WTC11 (cell line): ENCODE results near the gene RYR3. TPM values are rescaled to one million over a fixed set of nuclear protein-coding genes. Genes with fewer than 3 reads are reported as not detected.

Experiments used
- ATAC-seq: fragments of 200-7000 bp; cut with Tn5 transposase; 2 replicates; pipeline ENCODE4 v1.10.0; 2021; ENCODE audit warnings: mild to moderate bottlenecking, moderate library complexity
- CTCF ChIA-PET: fragments of 300-600 bp; sonication (Branson Sonifier 250); formaldehyde crosslinking; loops from one replicate; lab custom pipeline; 2021; ENCODE audit warnings: antibody characterized with exemption; lab: Charles Lee
- POLR2A ChIA-PET: fragments of 350-600 bp; sonication (Branson Sonifier 250); formaldehyde crosslinking; loops from one replicate; lab custom pipeline; 2021; ENCODE audit warnings: antibody characterized with exemption; lab: Charles Lee
- DNase-seq: peaks from one replicate; pipeline ENCODE4 v3.0.0; 2021; ENCODE audit warnings: low spot score
- H3K27ac Mint-ChIP-seq: 2 replicates; pipeline ENCODE4 v1.8.0; 2021; ENCODE audit warnings: mixed read lengths
- H3K27me3 Mint-ChIP-seq: 2 replicates; pipeline ENCODE4 v1.8.0; 2021; ENCODE audit warnings: low read depth, mild to moderate bottlenecking, moderate library complexity, mixed read lengths
- H3K36me3 Mint-ChIP-seq: 2 replicates; pipeline ENCODE4 v1.8.0; 2021; ENCODE audit warnings: mixed read lengths
- H3K4me1 Mint-ChIP-seq: 2 replicates; pipeline ENCODE4 v1.8.0; 2022; ENCODE audit warnings: mixed read lengths
- H3K4me3 Mint-ChIP-seq: 2 replicates; pipeline ENCODE4 v1.8.0; 2021; ENCODE audit warnings: mild to moderate bottlenecking, moderate library complexity, mixed read lengths
- H3K9me3 Mint-ChIP-seq: 2 replicates; pipeline ENCODE4 v1.8.0; 2021; ENCODE audit warnings: mixed read lengths
- CBFB ChIP-seq: sonication (generic); formaldehyde crosslinking; IDR thresholded peaks from 2 replicates; pipeline ENCODE4 v1.8.1; 2022; ENCODE audit warnings: mild to moderate bottlenecking, low read depth, missing genetic modification reagents
- FOXJ3 ChIP-seq: sonication (generic); formaldehyde crosslinking; IDR thresholded peaks from 2 replicates; pipeline ENCODE4 v1.9.0; 2021; ENCODE audit warnings: missing genetic modification reagents, mild to moderate bottlenecking, borderline replicate concordance
- HMGA2 ChIP-seq: fragments of 250-450 bp; sonication (Bioruptor Pico); IDR thresholded peaks from 2 replicates; pipeline ENCODE4 v1.4.0; 2021; ENCODE audit warnings: mild to moderate bottlenecking, moderate library complexity
- NR1H2 ChIP-seq: sonication (generic); formaldehyde crosslinking; IDR thresholded peaks from 2 replicates; pipeline ENCODE4 v1.9.0; 2021; ENCODE audit warnings: mild to moderate bottlenecking, moderate library complexity, missing genetic modification reagents
- ZNF263 ChIP-seq: sonication (generic); formaldehyde crosslinking; IDR thresholded peaks from 2 replicates; pipeline ENCODE4 v1.8.1; 2022; ENCODE audit warnings: low read depth, mild to moderate bottlenecking, moderate library complexity, missing genetic modification reagents
- total RNA-seq: library from RNA; stranded (reverse); gene quantifications from 3 replicates; pipeline ENCODE4 v1.2.3, GENCODE V29; 2021
- TF ChIP-seq, protein P1 (sequence below): sonication (generic); formaldehyde crosslinking; IDR thresholded peaks from 2 replicates; pipeline ENCODE4 v1.8.0; 2022; ENCODE audit warnings: mild to moderate bottlenecking, missing genetic modification reagents
- TF ChIP-seq, protein P2 (sequence below): fragments of 250-450 bp; sonication (Bioruptor Pico); IDR thresholded peaks from 2 replicates; pipeline ENCODE4 v2.1.2; 2022; ENCODE audit warnings: mild to moderate bottlenecking, moderate library complexity
- TF ChIP-seq, protein P3 (sequence below): sonication (generic); formaldehyde crosslinking; IDR thresholded peaks from 2 replicates; pipeline ENCODE4 v1.8.0; 2022; ENCODE audit warnings: mild to moderate bottlenecking, missing genetic modification reagents
- TF ChIP-seq, protein P4 (sequence below): sonication (generic); formaldehyde crosslinking; IDR thresholded peaks from 2 replicates; pipeline ENCODE4 v1.8.0; 2023; ENCODE audit warnings: mild to moderate bottlenecking, missing genetic modification reagents
- TF ChIP-seq, protein P5 (sequence below): fragments of 250-450 bp; sonication (Bioruptor Pico); IDR thresholded peaks from 2 replicates; pipeline ENCODE4 v1.9.0; 2021; ENCODE audit warnings: mild to moderate bottlenecking
- TF ChIP-seq, protein P6 (sequence below): sonication (generic); formaldehyde crosslinking; IDR thresholded peaks from 2 replicates; pipeline ENCODE4 v1.8.1; 2023; ENCODE audit warnings: mild to moderate bottlenecking, missing genetic modification reagents, borderline replicate concordance
- TF ChIP-seq, protein P7 (sequence below): sonication (generic); formaldehyde crosslinking; IDR thresholded peaks from 2 replicates; pipeline ENCODE4 v1.8.1; 2023; ENCODE audit warnings: mild to moderate bottlenecking, moderate library complexity, missing genetic modification reagents
- TF ChIP-seq, protein P8 (sequence below): fragments of 250-450 bp; sonication (Bioruptor Pico); IDR thresholded peaks from 2 replicates; pipeline ENCODE4 v1.9.0; 2021; ENCODE audit warnings: mild to moderate bottlenecking, borderline replicate concordance

Gene RYR3
- total RNA-seq, 1 experiment from 2014 or later = 1.4 TPM

DNA sequence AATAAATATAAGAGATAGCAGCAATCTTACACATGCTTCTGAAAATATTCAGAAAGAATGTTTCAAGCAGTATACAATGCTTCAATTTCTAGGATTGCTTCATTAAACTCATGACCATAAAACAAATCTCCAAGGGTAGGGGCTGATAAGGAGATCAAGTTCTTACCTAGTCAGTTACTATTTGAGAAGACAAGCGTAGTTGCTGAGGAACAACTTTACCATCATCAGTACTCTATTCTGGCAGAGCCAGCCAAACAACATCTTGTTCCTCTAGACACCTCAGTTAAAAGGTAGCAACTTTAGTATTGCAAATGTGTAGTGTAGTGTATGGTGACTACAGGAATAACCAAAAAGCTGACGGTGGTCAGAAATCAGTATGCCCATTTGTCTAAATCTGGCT, 572.2 kb downstream of the RYR3 start:
- ChIA-PET CTCF (no interaction called here), POLR2A (no interaction called here)
- Mint-ChIP-seq H3K9me3 (peaks cover 13% of the 10 kb centered on the region), H3K27ac (no peak overlapping the region), H3K36me3 (0 out of 2 replicates have a peak, but pooled peaks cover 5% of the 10 kb centered on the region), H3K4me3 (no peak overlapping the region), H3K27me3 (no peaks in the 10 kb centered on the region), H3K4me1 (peaks cover 7% of the 10 kb centered on the region)
- ATAC-seq (no peak), DNase-seq (no peak)
- TF ChIP-seq, protein P1, sequence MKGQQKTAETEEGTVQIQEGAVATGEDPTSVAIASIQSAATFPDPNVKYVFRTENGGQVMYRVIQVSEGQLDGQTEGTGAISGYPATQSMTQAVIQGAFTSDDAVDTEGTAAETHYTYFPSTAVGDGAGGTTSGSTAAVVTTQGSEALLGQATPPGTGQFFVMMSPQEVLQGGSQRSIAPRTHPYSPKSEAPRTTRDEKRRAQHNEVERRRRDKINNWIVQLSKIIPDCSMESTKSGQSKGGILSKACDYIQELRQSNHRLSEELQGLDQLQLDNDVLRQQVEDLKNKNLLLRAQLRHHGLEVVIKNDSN (CRISPR knock-in tag) = no peak
- TF ChIP-seq ZNF263 (CRISPR knock-in tag) = no peak
- no peak for TF ChIP-seq NR1H2 (CRISPR knock-in tag)
- TF ChIP-seq, protein P2, sequence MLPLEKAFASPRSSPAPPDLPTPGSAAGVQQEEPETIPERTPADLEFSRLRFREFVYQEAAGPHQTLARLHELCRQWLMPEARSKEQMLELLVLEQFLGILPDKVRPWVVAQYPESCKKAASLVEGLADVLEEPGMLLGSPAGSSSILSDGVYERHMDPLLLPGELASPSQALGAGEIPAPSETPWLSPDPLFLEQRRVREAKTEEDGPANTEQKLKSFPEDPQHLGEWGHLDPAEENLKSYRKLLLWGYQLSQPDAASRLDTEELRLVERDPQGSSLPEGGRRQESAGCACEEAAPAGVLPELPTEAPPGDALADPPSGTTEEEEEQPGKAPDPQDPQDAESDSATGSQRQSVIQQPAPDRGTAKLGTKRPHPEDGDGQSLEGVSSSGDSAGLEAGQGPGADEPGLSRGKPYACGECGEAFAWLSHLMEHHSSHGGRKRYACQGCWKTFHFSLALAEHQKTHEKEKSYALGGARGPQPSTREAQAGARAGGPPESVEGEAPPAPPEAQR (CRISPR knock-in tag) = no peak
- TF ChIP-seq CBFB (CRISPR knock-in tag) = no peak
- TF ChIP-seq, protein P3, sequence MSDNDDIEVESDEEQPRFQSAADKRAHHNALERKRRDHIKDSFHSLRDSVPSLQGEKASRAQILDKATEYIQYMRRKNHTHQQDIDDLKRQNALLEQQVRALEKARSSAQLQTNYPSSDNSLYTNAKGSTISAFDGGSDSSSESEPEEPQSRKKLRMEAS (CRISPR knock-in tag) = no peak
- TF ChIP-seq, protein P4, sequence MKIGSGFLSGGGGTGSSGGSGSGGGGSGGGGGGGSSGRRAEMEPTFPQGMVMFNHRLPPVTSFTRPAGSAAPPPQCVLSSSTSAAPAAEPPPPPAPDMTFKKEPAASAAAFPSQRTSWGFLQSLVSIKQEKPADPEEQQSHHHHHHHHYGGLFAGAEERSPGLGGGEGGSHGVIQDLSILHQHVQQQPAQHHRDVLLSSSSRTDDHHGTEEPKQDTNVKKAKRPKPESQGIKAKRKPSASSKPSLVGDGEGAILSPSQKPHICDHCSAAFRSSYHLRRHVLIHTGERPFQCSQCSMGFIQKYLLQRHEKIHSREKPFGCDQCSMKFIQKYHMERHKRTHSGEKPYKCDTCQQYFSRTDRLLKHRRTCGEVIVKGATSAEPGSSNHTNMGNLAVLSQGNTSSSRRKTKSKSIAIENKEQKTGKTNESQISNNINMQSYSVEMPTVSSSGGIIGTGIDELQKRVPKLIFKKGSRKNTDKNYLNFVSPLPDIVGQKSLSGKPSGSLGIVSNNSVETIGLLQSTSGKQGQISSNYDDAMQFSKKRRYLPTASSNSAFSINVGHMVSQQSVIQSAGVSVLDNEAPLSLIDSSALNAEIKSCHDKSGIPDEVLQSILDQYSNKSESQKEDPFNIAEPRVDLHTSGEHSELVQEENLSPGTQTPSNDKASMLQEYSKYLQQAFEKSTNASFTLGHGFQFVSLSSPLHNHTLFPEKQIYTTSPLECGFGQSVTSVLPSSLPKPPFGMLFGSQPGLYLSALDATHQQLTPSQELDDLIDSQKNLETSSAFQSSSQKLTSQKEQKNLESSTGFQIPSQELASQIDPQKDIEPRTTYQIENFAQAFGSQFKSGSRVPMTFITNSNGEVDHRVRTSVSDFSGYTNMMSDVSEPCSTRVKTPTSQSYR = no peak
- TF ChIP-seq, protein P5, sequence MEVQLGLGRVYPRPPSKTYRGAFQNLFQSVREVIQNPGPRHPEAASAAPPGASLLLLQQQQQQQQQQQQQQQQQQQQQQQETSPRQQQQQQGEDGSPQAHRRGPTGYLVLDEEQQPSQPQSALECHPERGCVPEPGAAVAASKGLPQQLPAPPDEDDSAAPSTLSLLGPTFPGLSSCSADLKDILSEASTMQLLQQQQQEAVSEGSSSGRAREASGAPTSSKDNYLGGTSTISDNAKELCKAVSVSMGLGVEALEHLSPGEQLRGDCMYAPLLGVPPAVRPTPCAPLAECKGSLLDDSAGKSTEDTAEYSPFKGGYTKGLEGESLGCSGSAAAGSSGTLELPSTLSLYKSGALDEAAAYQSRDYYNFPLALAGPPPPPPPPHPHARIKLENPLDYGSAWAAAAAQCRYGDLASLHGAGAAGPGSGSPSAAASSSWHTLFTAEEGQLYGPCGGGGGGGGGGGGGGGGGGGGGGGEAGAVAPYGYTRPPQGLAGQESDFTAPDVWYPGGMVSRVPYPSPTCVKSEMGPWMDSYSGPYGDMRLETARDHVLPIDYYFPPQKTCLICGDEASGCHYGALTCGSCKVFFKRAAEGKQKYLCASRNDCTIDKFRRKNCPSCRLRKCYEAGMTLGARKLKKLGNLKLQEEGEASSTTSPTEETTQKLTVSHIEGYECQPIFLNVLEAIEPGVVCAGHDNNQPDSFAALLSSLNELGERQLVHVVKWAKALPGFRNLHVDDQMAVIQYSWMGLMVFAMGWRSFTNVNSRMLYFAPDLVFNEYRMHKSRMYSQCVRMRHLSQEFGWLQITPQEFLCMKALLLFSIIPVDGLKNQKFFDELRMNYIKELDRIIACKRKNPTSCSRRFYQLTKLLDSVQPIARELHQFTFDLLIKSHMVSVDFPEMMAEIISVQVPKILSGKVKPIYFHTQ (CRISPR knock-in tag) = no peak
- no peak for TF ChIP-seq FOXJ3
- TF ChIP-seq, protein P6, sequence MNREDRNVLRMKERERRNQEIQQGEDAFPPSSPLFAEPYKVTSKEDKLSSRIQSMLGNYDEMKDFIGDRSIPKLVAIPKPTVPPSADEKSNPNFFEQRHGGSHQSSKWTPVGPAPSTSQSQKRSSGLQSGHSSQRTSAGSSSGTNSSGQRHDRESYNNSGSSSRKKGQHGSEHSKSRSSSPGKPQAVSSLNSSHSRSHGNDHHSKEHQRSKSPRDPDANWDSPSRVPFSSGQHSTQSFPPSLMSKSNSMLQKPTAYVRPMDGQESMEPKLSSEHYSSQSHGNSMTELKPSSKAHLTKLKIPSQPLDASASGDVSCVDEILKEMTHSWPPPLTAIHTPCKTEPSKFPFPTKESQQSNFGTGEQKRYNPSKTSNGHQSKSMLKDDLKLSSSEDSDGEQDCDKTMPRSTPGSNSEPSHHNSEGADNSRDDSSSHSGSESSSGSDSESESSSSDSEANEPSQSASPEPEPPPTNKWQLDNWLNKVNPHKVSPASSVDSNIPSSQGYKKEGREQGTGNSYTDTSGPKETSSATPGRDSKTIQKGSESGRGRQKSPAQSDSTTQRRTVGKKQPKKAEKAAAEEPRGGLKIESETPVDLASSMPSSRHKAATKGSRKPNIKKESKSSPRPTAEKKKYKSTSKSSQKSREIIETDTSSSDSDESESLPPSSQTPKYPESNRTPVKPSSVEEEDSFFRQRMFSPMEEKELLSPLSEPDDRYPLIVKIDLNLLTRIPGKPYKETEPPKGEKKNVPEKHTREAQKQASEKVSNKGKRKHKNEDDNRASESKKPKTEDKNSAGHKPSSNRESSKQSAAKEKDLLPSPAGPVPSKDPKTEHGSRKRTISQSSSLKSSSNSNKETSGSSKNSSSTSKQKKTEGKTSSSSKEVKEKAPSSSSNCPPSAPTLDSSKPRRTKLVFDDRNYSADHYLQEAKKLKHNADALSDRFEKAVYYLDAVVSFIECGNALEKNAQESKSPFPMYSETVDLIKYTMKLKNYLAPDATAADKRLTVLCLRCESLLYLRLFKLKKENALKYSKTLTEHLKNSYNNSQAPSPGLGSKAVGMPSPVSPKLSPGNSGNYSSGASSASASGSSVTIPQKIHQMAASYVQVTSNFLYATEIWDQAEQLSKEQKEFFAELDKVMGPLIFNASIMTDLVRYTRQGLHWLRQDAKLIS (CRISPR knock-in tag) = no peak
- TF ChIP-seq, protein P7, sequence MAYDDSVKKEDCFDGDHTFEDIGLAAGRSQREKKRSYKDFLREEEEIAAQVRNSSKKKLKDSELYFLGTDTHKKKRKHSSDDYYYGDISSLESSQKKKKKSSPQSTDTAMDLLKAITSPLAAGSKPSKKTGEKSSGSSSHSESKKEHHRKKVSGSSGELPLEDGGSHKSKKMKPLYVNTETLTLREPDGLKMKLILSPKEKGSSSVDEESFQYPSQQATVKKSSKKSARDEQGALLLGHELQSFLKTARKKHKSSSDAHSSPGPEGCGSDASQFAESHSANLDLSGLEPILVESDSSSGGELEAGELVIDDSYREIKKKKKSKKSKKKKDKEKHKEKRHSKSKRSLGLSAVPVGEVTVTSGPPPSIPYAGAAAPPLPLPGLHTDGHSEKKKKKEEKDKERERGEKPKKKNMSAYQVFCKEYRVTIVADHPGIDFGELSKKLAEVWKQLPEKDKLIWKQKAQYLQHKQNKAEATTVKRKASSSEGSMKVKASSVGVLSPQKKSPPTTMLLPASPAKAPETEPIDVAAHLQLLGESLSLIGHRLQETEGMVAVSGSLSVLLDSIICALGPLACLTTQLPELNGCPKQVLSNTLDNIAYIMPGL (CRISPR knock-in tag) = no peak
- TF ChIP-seq HMGA2 (CRISPR knock-in tag) = no peak
- TF ChIP-seq, protein P8, sequence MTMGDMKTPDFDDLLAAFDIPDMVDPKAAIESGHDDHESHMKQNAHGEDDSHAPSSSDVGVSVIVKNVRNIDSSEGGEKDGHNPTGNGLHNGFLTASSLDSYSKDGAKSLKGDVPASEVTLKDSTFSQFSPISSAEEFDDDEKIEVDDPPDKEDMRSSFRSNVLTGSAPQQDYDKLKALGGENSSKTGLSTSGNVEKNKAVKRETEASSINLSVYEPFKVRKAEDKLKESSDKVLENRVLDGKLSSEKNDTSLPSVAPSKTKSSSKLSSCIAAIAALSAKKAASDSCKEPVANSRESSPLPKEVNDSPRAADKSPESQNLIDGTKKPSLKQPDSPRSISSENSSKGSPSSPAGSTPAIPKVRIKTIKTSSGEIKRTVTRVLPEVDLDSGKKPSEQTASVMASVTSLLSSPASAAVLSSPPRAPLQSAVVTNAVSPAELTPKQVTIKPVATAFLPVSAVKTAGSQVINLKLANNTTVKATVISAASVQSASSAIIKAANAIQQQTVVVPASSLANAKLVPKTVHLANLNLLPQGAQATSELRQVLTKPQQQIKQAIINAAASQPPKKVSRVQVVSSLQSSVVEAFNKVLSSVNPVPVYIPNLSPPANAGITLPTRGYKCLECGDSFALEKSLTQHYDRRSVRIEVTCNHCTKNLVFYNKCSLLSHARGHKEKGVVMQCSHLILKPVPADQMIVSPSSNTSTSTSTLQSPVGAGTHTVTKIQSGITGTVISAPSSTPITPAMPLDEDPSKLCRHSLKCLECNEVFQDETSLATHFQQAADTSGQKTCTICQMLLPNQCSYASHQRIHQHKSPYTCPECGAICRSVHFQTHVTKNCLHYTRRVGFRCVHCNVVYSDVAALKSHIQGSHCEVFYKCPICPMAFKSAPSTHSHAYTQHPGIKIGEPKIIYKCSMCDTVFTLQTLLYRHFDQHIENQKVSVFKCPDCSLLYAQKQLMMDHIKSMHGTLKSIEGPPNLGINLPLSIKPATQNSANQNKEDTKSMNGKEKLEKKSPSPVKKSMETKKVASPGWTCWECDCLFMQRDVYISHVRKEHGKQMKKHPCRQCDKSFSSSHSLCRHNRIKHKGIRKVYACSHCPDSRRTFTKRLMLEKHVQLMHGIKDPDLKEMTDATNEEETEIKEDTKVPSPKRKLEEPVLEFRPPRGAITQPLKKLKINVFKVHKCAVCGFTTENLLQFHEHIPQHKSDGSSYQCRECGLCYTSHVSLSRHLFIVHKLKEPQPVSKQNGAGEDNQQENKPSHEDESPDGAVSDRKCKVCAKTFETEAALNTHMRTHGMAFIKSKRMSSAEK = no peak
